GM12872 (cell line): ENCODE results near the gene WDR82.

ENCODE experiments used
- TF ChIP-seq, protein P1 (sequence below): IDR thresholded peaks from 3 replicates; pipeline ENCODE4 v1.5.1; 2011; ENCODE audit warnings: low read depth, mild to moderate bottlenecking, low read length, moderate library complexity; ENCODE audit not compliant: insufficient read depth

Gene WDR82

DNA sequence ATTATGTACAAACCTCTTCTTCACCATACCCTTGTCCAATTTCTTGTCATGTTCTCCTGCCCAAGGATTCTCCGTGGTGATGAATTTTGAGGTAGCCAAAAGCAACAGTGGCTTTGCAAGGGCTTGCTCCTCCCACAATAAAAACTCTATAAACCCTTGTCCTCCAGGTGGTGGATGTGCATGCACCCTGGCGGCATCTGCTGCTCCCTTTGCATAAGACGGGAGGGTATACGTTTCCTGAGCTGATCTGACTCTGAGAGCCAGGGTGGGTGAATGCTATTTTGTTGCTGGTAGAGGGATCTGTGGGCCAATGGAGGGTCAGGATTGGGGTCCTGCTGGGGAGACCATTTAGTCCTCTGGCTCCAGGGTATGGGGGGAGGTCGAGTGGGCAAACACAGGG lies 43.0 kb upstream of the WDR82 start:
- TF ChIP-seq, protein P1, sequence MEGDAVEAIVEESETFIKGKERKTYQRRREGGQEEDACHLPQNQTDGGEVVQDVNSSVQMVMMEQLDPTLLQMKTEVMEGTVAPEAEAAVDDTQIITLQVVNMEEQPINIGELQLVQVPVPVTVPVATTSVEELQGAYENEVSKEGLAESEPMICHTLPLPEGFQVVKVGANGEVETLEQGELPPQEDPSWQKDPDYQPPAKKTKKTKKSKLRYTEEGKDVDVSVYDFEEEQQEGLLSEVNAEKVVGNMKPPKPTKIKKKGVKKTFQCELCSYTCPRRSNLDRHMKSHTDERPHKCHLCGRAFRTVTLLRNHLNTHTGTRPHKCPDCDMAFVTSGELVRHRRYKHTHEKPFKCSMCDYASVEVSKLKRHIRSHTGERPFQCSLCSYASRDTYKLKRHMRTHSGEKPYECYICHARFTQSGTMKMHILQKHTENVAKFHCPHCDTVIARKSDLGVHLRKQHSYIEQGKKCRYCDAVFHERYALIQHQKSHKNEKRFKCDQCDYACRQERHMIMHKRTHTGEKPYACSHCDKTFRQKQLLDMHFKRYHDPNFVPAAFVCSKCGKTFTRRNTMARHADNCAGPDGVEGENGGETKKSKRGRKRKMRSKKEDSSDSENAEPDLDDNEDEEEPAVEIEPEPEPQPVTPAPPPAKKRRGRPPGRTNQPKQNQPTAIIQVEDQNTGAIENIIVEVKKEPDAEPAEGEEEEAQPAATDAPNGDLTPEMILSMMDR, result no peak

DNA sequence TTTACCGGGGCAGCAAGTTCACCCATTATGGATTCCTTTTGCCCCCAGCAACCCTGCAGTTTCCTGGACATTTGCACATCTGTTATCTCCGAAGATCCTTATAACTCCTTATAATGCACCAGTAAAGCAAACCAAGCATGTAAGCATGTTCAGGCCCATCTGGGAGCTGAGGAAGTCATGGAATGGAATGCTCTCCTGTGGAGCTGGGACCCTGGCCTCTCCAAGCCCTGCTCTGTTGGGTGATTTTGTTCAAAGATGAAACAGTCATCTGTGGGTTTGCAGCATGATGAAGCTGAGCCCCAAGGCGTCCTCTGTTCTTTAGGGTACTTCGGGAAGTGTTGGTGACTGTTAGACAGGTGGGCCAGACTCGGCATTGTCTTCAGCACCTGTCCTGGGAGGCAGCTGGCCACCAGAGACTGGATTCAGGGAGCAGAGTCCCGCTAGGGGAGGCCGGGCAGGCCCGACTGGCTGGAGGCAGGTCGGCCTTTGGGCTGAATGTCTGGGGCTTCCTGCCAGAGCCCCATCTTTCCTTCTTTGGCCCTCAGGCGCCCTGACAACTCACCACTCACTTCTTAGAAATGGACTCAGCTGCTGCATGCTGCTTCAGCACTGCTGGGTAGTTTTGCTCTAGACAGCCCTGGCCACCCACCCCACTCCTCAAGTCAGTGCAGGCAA lies 41.6 kb upstream of the WDR82 start:
- TF ChIP-seq, protein P1, result no peak

DNA sequence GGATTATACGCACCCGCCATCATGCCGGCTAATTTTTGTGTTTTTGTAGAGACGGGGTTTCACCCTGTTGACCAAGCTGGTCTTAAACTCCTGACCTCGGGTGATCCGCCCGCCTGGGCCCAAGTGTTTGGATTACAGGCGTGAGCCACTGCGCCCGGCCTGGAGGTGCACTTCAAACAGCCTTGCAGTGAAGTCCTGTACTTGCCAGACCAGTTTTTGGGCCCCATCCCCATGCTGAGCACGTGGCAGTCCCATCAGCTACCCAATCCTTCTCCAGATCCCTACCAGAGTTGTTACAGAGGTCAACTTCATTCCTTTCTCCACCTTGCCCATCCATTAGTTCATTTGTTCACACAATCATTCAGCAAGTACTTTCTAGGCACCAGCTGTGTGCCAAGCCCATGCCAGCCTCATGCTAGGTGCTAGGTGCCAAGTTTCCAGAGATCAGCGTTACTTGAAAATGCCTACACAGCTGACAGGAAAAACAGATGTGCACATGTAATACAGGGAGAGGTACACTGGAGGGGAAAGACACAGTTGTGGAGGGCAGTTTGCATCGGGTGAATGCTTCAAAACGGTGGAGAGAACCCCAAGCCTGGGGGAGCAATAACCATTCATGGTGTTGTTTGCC lies 39.9 kb upstream of the WDR82 start:
- TF ChIP-seq, protein P1, result no peak

DNA sequence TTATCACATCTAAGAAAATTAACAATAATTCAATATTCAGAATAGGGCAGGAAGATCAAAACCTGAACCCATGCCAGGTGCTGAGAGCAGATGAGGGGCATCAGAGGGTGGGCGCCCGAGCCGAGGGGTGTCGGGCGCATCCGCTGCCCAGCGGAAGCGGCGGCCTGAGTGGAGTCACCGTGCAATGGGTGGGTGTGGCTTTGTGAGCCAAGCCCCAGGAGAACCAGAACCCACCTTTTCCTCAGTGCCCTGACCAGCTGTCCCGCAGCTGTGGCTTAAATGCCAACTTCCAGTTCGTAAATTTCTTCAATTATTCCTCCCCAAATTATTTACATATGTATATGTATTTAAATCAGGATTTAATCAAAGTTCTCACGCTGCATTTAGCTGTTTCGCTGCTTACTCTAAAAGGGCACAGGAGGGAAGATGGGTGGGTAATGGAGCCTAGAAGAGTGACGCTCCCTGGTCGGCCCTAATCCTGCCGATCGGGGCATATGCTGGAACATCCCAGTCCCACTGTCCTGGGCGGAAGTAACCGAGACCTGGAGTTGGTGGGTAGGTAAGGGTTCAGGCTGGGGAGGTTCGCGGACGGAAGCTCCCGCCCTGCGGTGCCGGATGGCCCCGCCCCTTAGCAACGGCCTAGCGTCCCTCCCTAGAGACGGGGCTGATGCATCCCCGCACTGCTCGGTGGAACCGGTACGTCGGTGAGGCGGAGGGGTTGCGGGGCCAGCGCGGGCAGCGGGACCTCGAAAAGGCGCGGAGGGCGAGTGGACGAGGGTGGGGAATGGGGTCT lies 39.0 kb upstream of the WDR82 start:
- TF ChIP-seq, protein P1, result no peak

DNA sequence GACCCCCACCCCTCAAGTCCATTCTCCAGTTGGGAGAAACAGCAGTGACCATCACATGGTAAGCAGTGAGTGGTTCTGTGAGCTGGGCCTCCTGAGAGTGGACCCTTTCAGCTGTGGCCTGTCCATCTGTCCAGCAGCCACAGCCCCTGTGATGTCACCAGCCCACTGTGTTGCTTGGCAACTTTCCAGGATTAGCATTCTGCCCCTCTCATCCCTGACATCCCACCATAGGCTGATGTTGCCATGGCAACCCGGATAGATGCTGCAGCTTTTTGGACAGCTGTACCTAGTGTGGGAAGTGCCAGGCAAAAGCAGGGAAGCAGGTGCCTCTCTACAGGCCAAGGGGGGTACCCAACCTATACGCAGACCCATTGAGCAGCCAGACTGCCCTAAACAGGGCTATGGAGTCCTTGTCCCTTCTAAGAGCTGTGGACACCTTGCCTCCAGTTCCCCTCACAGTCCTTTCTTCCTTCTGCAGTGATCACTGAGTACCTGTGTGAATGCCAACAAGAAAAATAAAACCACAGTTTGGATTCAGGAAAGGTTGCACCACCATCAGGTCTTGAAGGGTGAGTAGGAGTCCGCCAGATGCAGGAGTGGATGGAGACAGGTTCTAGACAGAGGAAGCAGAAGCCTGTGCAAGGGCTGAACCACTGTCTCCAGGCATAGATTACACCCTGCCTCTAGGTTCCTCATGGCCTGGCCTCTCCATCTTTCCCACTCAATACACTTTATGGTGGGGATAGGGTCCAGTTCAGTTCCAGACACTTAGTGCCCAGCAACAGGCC lies 37.7 kb upstream of the WDR82 start, which contains the start of gene DNAH1:
DNAH1 (plus strand) TSS at position 343 of the 788 bp plus-strand sequence. CDS start 6,124 bp downstream, outside the sequence.
- TF ChIP-seq, protein P1, result no peak

DNA sequence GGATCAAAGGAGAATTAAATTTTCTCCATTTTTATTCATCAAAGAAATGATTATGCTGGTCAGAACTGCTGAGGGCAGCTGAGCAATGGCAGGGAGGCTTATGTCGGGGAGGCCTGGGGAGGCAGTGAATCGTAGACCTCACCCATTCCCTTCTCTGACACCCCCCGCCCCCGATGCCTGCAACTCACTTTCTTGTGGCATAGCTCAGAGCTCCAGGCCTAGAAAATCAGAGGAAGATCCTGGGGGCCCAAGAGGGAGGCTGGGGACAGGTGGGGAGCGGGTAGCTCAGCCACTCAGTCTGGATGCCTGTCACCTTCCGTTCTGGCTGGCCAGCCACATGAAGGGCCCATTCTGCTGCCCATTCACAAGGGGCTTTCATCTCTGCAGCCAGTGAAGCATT lies 36.6 kb upstream of the WDR82 start:
- TF ChIP-seq, protein P1, result no peak
